Measurements from ENCODE around the gene MICAL2.

Gene MICAL2

GRCh38 chr11:12291313-12291712 lies 180.9 kb downstream of the MICAL2 start:
- H3K9me3 ChIP-seq (ENCODE audit: insufficient read depth, low read depth, low read length) = no peaks in the 10 kb centered on the region
- H2AFZ ChIP-seq (ENCODE audit: insufficient read depth, low read length, poor library complexity) = no peak overlapping the region
- H3K27me3 ChIP-seq (ENCODE audit: insufficient read depth, low read length) = no peaks in the 10 kb centered on the region
- WGBS (ENCODE audit: extremely low coverage, insufficient coverage, insufficient read length) = no CpG with 5 or more reads among the region's 4 CpGs
- no peaks in the 10 kb centered on the region for H3K79me2 ChIP-seq (ENCODE audit: control insufficient read depth, insufficient read depth, low read length, poor library complexity)
- H2BK12ac ChIP-seq (ENCODE audit: low read length) = no peak overlapping the region
- H3K27ac ChIP-seq (ENCODE audit: low read depth, low read length) = no peak overlapping the region
- no peak overlapping the region for H3K14ac ChIP-seq (ENCODE audit: low read length)
- no peak overlapping the region for H4K12ac ChIP-seq (ENCODE audit: low read depth, low read length)
- H3K4me2 ChIP-seq (ENCODE audit: low read length) = no peak overlapping the region
- H3K9ac ChIP-seq (ENCODE audit: low read length) = no peak overlapping the region
- H4K91ac ChIP-seq (ENCODE audit: low read depth, low read length) = no peak overlapping the region
- H3K4me3 ChIP-seq (ENCODE audit: low read depth, low read length) = no peak overlapping the region
- DNase-seq = no peak
- no peak overlapping the region for H2AK5ac ChIP-seq (ENCODE audit: low read length)
- peaks cover 0 to 4% of the 10 kb centered on the region in 2 experiments for H3K36me3 ChIP-seq (ENCODE audit: control insufficient read depth in 1 of 2, insufficient read depth in 2 of 2, low read length in 2 of 2)
- no peak overlapping the region for H3K4ac ChIP-seq (ENCODE audit: low read depth, low read length)
- H3K23ac ChIP-seq (ENCODE audit: low read length) = no peak overlapping the region
- no peak overlapping the region for H3K18ac ChIP-seq (ENCODE audit: low read length)
- no peak overlapping the region for H2BK5ac ChIP-seq (ENCODE audit: low read depth, low read length, poor library complexity)
- H3K79me1 ChIP-seq (ENCODE audit: low read length) = peaks cover 15% of the 10 kb centered on the region
- H2BK120ac ChIP-seq (ENCODE audit: insufficient read depth, low read length, poor library complexity) = no peak overlapping the region
- H3K4me1 ChIP-seq (ENCODE audit: control insufficient read depth in 1 of 2, insufficient read depth in 2 of 2, low read length in 2 of 2) = peaks cover 14 to 15% of the 10 kb centered on the region in 2 experiments
- H4K8ac ChIP-seq (ENCODE audit: low read depth, low read length) = no peak overlapping the region

GRCh38 chr11:12291766-12292165 lies 181.4 kb downstream of the MICAL2 start:
- no peak for DNase-seq
- H3K4me3 ChIP-seq (ENCODE audit: low read depth, low read length) = no peak overlapping the region
- no peak overlapping the region for H2BK120ac ChIP-seq (ENCODE audit: insufficient read depth, low read length, poor library complexity)
- H2AFZ ChIP-seq (ENCODE audit: insufficient read depth, low read length, poor library complexity) = no peak overlapping the region
- H3K27me3 ChIP-seq (ENCODE audit: insufficient read depth, low read length) = no peaks in the 10 kb centered on the region
- H3K14ac ChIP-seq (ENCODE audit: low read length) = no peak overlapping the region
- H4K8ac ChIP-seq (ENCODE audit: low read depth, low read length) = no peak overlapping the region
- H3K18ac ChIP-seq (ENCODE audit: low read length) = no peak overlapping the region
- H2BK5ac ChIP-seq (ENCODE audit: low read depth, low read length, poor library complexity) = no peak overlapping the region
- H3K36me3 ChIP-seq (ENCODE audit: control insufficient read depth in 1 of 2, insufficient read depth in 2 of 2, low read length in 2 of 2) = peaks cover 0 to 4% of the 10 kb centered on the region in 2 experiments
- peaks cover 12 to 14% of the 10 kb centered on the region in 2 experiments for H3K4me1 ChIP-seq (ENCODE audit: control insufficient read depth in 1 of 2, insufficient read depth in 2 of 2, low read length in 2 of 2)
- no peaks in the 10 kb centered on the region for H3K79me2 ChIP-seq (ENCODE audit: control insufficient read depth, insufficient read depth, low read length, poor library complexity)
- no peak overlapping the region for H3K27ac ChIP-seq (ENCODE audit: low read depth, low read length)
- no CpG with 5 or more reads among the region's 4 CpGs for WGBS (ENCODE audit: extremely low coverage, insufficient coverage, insufficient read length)
- H3K79me1 ChIP-seq (ENCODE audit: low read length) = peaks cover 13% of the 10 kb centered on the region
- H4K91ac ChIP-seq (ENCODE audit: low read depth, low read length) = no peak overlapping the region
- H3K9ac ChIP-seq (ENCODE audit: low read length) = no peak overlapping the region
- H2BK12ac ChIP-seq (ENCODE audit: low read length) = no peak overlapping the region
- no peak overlapping the region for H3K4ac ChIP-seq (ENCODE audit: low read depth, low read length)
- H3K9me3 ChIP-seq (ENCODE audit: insufficient read depth, low read depth, low read length) = no peaks in the 10 kb centered on the region
- H3K23ac ChIP-seq (ENCODE audit: low read length) = no peak overlapping the region
- no peak overlapping the region for H4K12ac ChIP-seq (ENCODE audit: low read depth, low read length)
- H3K4me2 ChIP-seq (ENCODE audit: low read length) = no peak overlapping the region
- H2AK5ac ChIP-seq (ENCODE audit: low read length) = no peak overlapping the region

DNA sequence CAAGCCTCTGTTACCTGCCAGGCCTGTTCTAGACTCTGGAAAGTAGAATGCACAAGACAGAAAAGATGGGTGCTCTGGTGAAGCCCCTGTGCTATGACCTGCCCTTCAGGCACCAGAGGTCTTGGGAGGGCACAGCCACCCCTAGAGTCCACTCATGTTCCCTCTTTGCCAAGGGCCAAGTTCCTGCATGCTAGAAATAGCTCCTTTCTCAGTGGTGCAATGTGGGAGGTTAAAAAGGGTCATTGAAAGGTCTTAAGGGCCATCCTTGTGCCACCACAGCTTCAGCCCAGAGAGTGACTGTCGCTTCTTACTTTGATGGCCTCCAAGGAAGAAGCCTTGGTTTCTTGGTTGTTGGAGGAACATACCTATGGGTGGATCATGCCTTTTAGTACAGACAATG lies 182.4 kb downstream of the MICAL2 start:
- H3K79me1 ChIP-seq (ENCODE audit: low read length) = peaks cover 7% of the 10 kb centered on the region
- no peak overlapping the region for H3K4me3 ChIP-seq (ENCODE audit: low read depth, low read length)
- H3K79me2 ChIP-seq (ENCODE audit: control insufficient read depth, insufficient read depth, low read length, poor library complexity) = no peaks in the 10 kb centered on the region
- H4K12ac ChIP-seq (ENCODE audit: low read depth, low read length) = no peak overlapping the region
- H2BK120ac ChIP-seq (ENCODE audit: insufficient read depth, low read length, poor library complexity) = no peak overlapping the region
- H3K4me1 ChIP-seq (ENCODE audit: control insufficient read depth in 1 of 2, insufficient read depth in 2 of 2, low read length in 2 of 2) = peaks cover 5 to 7% of the 10 kb centered on the region in 2 experiments
- no peak overlapping the region for H3K9ac ChIP-seq (ENCODE audit: low read length)
- no peak overlapping the region for H3K4ac ChIP-seq (ENCODE audit: low read depth, low read length)
- H4K91ac ChIP-seq (ENCODE audit: low read depth, low read length) = no peak overlapping the region
- no peak for DNase-seq
- no peak overlapping the region for H3K23ac ChIP-seq (ENCODE audit: low read length)
- no peak overlapping the region for H3K27ac ChIP-seq (ENCODE audit: low read depth, low read length)
- H3K18ac ChIP-seq (ENCODE audit: low read length) = no peak overlapping the region
- no peak overlapping the region for H2BK5ac ChIP-seq (ENCODE audit: low read depth, low read length, poor library complexity)
- no peak overlapping the region for H3K14ac ChIP-seq (ENCODE audit: low read length)
- no peak overlapping the region for H3K4me2 ChIP-seq (ENCODE audit: low read length)
- no CpG with 5 or more reads among the region's 1 CpG for WGBS (ENCODE audit: extremely low coverage, insufficient coverage, insufficient read length)
- H2BK12ac ChIP-seq (ENCODE audit: low read length) = no peak overlapping the region
- H3K36me3 ChIP-seq (ENCODE audit: control insufficient read depth in 1 of 2, insufficient read depth in 2 of 2, low read length in 2 of 2) = peaks cover 0 to 4% of the 10 kb centered on the region in 2 experiments
- no peak overlapping the region for H2AFZ ChIP-seq (ENCODE audit: insufficient read depth, low read length, poor library complexity)
- no peaks in the 10 kb centered on the region for H3K9me3 ChIP-seq (ENCODE audit: insufficient read depth, low read depth, low read length)
- H3K27me3 ChIP-seq (ENCODE audit: insufficient read depth, low read length) = no peaks in the 10 kb centered on the region
- no peak overlapping the region for H4K8ac ChIP-seq (ENCODE audit: low read depth, low read length)
- H2AK5ac ChIP-seq (ENCODE audit: low read length) = no peak overlapping the region

DNA sequence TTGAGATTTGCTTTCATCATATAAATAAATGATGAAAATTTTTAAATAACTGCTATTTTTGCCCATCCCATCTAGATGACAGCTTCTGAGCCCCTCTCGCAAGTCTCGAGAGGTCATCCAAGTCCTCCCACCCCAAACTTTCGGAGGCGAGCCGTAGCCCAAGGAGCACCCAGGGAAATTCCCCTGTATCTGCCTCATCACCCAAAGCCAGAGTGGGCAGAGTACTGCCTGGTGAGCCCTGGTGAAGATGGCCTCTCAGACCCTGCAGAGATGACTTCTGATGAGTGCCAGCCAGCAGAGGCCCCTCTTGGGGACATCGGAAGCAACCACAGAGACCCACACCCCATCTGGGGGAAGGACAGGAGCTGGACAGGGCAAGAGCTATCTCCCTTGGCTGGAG lies 183.1 kb downstream of the MICAL2 start:
- H3K23ac ChIP-seq (ENCODE audit: low read length) = no peak overlapping the region

More for the DNA sequence above, 183.1 kb downstream of the MICAL2 start:
- Histone ChIP-seq H2AFZ (ENCODE audit: insufficient read depth, low read length, poor library complexity) (no peak overlapping the region), H3K4me3 (ENCODE audit: low read depth, low read length) (no peak overlapping the region), H3K27me3 (ENCODE audit: insufficient read depth, low read length) (no peaks in the 10 kb centered on the region), H3K79me2 (ENCODE audit: control insufficient read depth, insufficient read depth, low read length, poor library complexity) (no peaks in the 10 kb centered on the region), H3K14ac (ENCODE audit: low read length) (no peak overlapping the region), H3K4me2 (ENCODE audit: low read length) (no peak overlapping the region), H4K91ac (ENCODE audit: low read depth, low read length) (no peak overlapping the region), H3K9me3 (ENCODE audit: insufficient read depth, low read depth, low read length) (no peaks in the 10 kb centered on the region), H3K36me3 (ENCODE audit: control insufficient read depth in 1 of 2, insufficient read depth in 2 of 2, low read length in 2 of 2) (peaks cover 0 to 4% of the 10 kb centered on the region in 2 experiments), H4K8ac (ENCODE audit: low read depth, low read length) (no peak overlapping the region), H3K18ac (ENCODE audit: low read length) (no peak overlapping the region), H3K4me1 (ENCODE audit: control insufficient read depth in 1 of 2, insufficient read depth in 2 of 2, low read length in 2 of 2) (peaks cover 0 to under 1% of the 10 kb centered on the region in 2 experiments), H2BK12ac (ENCODE audit: low read length) (no peak overlapping the region), H3K27ac (ENCODE audit: low read depth, low read length) (no peak overlapping the region), H3K79me1 (ENCODE audit: low read length) (no peaks in the 10 kb centered on the region), H2BK120ac (ENCODE audit: insufficient read depth, low read length, poor library complexity) (no peak overlapping the region), H3K4ac (ENCODE audit: low read depth, low read length) (no peak overlapping the region), H2AK5ac (ENCODE audit: low read length) (no peak overlapping the region), H4K12ac (ENCODE audit: low read depth, low read length) (no peak overlapping the region), H3K9ac (ENCODE audit: low read length) (no peak overlapping the region), H2BK5ac (ENCODE audit: low read depth, low read length, poor library complexity) (no peak overlapping the region)
- no peak for DNase-seq
- WGBS (ENCODE audit: extremely low coverage, insufficient coverage, insufficient read length) = no CpG with 5 or more reads among the region's 6 CpGs

All from trophoblast cell (in vitro differentiated cells and primary cell).